BLaER1 treated with 17β-estradiol and CSF1 and Interleukin-3, amounts not matched to agents 10 nM and 100 nM (cell line): ENCODE measurements around the gene CCR5.

Experiments used
- H3K27ac ChIP-seq, 11 experiments: shearing (Covaris generic); formaldehyde crosslinking; 2 replicates each; pipeline ENCODE4 v1.8.1; 2022
- H3K27me3 ChIP-seq, 11 experiments: shearing (Covaris generic); formaldehyde crosslinking; 2 replicates each; pipeline ENCODE4 v1.8.1; 2022
- H3K36me3 ChIP-seq, 11 experiments: shearing (Covaris generic); formaldehyde crosslinking; 2 replicates each; pipeline ENCODE4 v1.8.1; 2022
- H3K4me1 ChIP-seq, 10 experiments: shearing (Covaris generic); formaldehyde crosslinking; 2 replicates each; pipeline ENCODE4 v1.8.1; 2022
- H3K4me2 ChIP-seq, 11 experiments: shearing (Covaris generic); formaldehyde crosslinking; 2 replicates each; pipeline ENCODE4 v1.8.1; 2022
- H3K4me3 ChIP-seq, 10 experiments: shearing (Covaris generic); formaldehyde crosslinking; 2 replicates each; pipeline ENCODE4 v1.8.1; 2022
- H3K9ac ChIP-seq, 11 experiments: shearing (Covaris generic); formaldehyde crosslinking; 2 replicates each; pipeline ENCODE4 v1.8.1; 2022
- H3K9me3 ChIP-seq, 11 experiments: shearing (Covaris generic); formaldehyde crosslinking; replicated peaks in 1 of 11; 2 replicates each; pipeline ENCODE4 v1.8.1; 2022
- H4K20me1 ChIP-seq, 11 experiments: shearing (Covaris generic); formaldehyde crosslinking; 2 replicates each; pipeline ENCODE4 v1.8.1; 2022
- Cebpa-rat ChIP-seq, 11 experiments: shearing (Covaris generic); IDR thresholded peaks; 2 replicates each; pipeline ENCODE4 v1.8.1; 2022

Gene CCR5

DNA sequence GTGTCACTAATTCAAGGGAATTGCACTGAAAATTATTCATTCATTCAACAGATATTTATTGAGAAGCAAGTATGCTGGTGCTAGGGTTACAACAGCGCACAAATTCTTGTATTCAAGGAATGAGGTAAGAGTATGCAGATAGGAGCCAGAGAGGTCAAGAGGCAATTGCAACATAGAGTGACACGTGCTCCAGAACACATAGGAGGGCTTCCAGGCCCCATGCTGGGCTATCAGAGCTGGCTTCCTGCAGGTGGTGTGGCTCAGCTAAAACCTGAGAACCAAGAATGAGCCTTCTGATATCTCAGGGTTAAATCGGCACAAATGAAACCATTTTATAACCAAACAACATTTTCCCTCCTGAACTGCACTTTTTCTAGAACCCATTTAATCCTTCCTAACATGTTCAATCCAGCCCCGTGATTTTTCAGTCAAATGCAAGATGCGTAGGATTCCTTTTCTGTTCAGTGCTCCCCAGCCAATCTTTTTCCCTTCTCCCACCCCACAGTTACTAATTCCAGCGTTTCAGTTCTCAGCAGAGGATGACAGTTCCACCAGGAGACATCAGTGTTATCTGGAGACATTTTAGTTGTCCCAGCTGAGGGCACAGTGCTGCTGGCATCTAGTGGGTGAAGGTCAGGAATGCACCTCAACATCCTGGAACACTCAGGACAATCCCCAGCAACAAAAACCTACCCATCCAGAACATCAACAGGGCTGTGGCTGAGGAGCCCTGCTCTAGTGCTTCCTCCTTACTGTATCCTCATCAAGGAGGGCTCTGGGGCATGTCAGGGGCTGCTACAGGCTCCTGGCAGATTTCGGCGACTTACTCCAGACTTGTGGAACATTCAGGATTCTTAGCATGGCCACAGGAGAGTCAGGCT is 23.0 kb downstream of the CCR5 start:
- Histone ChIP-seq H3K27ac (no peak overlapping the region; a peak in 1 of 22 replicates), H3K4me1 (peaks cover 6 to 78% (median 15%) of the 10 kb centered on the region in 10 experiments; a peak in 18 of 20 replicates)
- TF ChIP-seq Cebpa-rat (IDR thresholded peaks at IDR 0.05), result no peak

DNA sequence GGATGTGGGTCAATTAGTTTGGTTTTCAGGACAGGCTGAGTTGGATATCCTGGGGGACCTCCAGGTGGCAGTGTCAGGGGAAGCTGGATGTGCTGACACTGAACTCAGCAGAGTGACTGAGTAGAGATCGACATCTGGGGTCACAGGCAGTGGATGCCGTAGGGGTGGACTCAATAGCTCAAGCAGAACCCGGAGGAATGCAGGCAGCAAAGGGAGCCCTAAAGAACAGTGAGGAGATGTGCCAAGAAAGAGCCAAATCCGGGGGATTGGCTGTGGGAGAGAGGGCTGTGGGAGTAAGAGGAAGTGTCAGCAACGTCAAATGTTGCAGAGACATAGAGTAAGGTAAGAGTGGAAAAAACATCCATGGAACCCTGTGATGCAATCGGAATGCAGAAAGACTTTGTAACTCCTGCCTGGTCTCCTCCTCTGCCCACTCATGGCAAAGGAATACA is 24.5 kb downstream of the CCR5 start:
- Histone ChIP-seq H4K20me1 (no peaks in the 10 kb centered on the region), H3K4me2 (peak overlapping the region in 3 of 11 experiments; percentile 76 to 94 (median 85); a peak in 6 of 22 replicates), H3K4me3 (no peak overlapping the region), H3K27me3 (no peaks in the 10 kb centered on the region), H3K27ac (peak overlapping the region in 4 of 11 experiments; percentile 9 to 68 (median 62); a peak in 4 of 22 replicates), H3K36me3 (no peaks in the 10 kb centered on the region), H3K9me3 (no peaks in the 10 kb centered on the region; a peak in 1 of 22 replicates), H3K4me1 (peaks cover 6 to 80% (median 17%) of the 10 kb centered on the region in 10 experiments; a peak in 18 of 20 replicates), H3K9ac (peak overlapping the region in 1 of 11 experiments; percentile 5; a peak in 1 of 22 replicates)
- TF ChIP-seq Cebpa-rat (IDR thresholded peaks at IDR 0.05), result no peak

More for the DNA sequence above, 23.0 kb downstream of the CCR5 start:
- H4K20me1 ChIP-seq, result no peaks in the 10 kb centered on the region
- H3K36me3 ChIP-seq, result no peaks in the 10 kb centered on the region
- H3K27me3 ChIP-seq, result no peaks in the 10 kb centered on the region
- H3K4me3 ChIP-seq, result no peak overlapping the region
- 0 out of 22 replicates have a peak overlapping the region, but pooled peaks of 1 of the 11 experiments have one; percentile 6 for H3K9ac ChIP-seq
- no peaks in the 10 kb centered on the region; a peak in 1 of 22 replicates for H3K9me3 ChIP-seq
- H3K4me2 ChIP-seq, result peak overlapping the region in 3 of 11 experiments; percentile 76 to 94 (median 85); a peak in 5 of 22 replicates

DNA sequence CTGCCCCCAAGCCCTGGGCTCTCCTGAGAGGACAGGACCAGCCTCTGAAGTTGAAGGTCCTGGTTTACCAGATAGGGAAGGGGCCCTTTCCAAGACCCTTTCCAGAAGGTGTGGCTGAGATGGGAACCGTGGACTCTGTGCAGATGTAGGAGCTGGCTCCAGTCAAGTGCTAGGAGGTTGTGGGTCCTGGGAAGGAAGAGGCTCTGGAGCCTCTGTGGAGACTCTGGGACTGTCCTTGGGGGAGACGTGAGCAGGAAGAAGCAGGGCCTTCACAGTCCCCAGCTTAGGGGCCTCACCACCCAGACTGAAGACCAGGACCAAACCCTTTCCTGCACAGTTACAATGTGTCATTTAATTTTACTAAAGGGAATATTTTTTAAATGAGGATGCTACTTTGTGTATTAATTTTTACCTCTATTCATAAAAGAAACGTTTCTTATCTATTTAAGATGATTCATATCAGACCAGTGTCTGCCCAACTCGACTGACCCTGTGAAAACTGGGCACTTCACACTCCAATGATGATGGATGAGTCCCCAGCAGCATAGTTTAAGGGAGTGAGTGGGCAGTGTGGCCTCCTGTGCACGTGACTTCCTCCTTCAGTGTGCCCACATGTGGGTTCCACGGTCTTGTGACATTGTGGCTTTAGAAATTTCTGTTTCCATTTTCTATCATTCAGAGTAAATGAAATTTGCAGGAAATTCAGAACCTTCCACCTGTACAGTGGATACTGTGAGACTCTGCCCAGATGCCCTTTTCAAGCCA is 25.2 kb downstream of the CCR5 start:
- peaks cover 6 to 87% (median 17%) of the 10 kb centered on the region in 10 experiments; a peak in 18 of 20 replicates for H3K4me1 ChIP-seq
- H3K9ac ChIP-seq, result peak overlapping the region in 3 of 11 experiments; percentile 5 to 57 (median 17); a peak in 3 of 22 replicates
- H4K20me1 ChIP-seq, result no peaks in the 10 kb centered on the region
- TF ChIP-seq Cebpa-rat (IDR thresholded peaks at IDR 0.05), result no peak
- no peaks in the 10 kb centered on the region; a peak in 1 of 22 replicates for H3K9me3 ChIP-seq
- H3K27ac ChIP-seq, result peak overlapping the region in 8 of 11 experiments; percentile 9 to 71 (median 38); a peak in 11 of 22 replicates
- no peak overlapping the region for H3K4me3 ChIP-seq
- H3K4me2 ChIP-seq, result peak overlapping the region; percentile 12 to 94 (median 49); a peak in 21 of 22 replicates
- H3K36me3 ChIP-seq, result no peaks in the 10 kb centered on the region
- no peaks in the 10 kb centered on the region for H3K27me3 ChIP-seq

DNA sequence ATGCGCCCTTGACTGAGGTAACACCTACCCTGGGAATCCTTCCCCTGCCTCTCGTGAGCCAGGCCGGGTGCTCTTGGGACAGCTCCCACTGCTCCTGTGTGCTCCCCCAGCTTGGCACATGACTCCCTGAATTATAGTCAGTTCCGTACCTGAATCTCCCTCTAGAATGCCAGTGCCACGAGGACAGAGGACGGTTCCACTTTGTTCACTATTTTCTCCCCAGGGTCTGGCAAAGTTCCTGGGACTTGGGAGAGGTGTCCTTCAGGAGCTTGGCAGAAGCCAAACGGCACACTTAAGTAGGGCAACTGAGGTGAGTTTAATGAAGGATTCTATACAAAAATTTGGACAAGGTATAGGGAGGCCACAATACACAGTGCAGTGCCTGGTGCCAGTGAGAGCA is 26.4 kb downstream of the CCR5 start:
- Histone ChIP-seq H3K9me3 (no peaks in the 10 kb centered on the region; a peak in 1 of 22 replicates), H3K4me2 (peak overlapping the region in 4 of 11 experiments; percentile 67 to 94 (median 80); a peak in 7 of 22 replicates), H3K36me3 (no peaks in the 10 kb centered on the region), H3K4me3 (no peak overlapping the region), H3K9ac (peak overlapping the region in 1 of 11 experiments; percentile 17; a peak in 1 of 22 replicates), H4K20me1 (no peaks in the 10 kb centered on the region), H3K27ac (peak overlapping the region in 4 of 11 experiments; percentile 25 to 71 (median 66); a peak in 6 of 22 replicates), H3K4me1 (peaks cover 6 to 86% (median 17%) of the 10 kb centered on the region in 10 experiments; a peak in 18 of 20 replicates), H3K27me3 (no peaks in the 10 kb centered on the region)
- TF ChIP-seq Cebpa-rat (IDR thresholded peaks at IDR 0.05), result no peak

DNA sequence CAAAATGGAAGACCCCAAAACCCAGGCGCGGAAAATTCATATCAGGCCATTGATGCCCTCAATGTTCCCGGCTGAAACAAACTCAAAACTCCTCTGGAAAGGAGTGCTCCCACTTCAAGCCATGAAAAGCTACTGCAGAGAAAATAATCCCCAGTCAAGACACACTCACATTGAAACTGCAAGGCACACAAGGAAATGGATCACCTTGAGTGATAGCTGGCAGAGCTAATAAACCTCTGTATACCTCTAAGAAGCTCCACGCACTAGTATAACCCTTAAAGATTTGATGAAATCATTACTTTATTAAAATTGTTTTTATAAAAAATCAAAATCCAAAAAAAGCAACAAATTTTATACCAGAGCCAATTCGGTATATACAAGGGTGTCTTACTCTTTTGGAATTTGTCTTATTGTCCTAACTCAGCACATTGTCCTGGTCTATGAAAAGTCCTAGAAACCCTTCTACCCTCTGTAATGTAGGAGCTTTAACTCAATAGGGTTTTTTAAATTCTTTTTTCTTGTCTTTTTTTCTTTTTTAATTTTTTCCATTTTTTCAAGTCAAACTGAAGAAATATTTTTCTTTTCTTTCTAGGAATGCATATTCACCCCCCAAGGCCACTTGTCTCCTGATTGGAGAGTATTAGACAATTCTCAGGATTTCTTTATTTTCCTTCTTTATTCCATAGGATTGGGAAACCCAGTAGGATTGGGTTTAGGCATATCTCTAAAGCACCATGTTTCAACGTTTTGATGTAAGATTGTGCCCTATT is 27.6 kb downstream of the CCR5 start:
- no peak for TF ChIP-seq Cebpa-rat (IDR thresholded peaks at IDR 0.05)
- Histone ChIP-seq H3K4me2 (peak overlapping the region in 3 of 11 experiments; percentile 56 to 85 (median 58); a peak in 5 of 22 replicates), H3K27ac (no peak overlapping the region; a peak in 1 of 22 replicates), H3K27me3 (no peaks in the 10 kb centered on the region), H3K4me3 (no peak overlapping the region), H3K4me1 (peaks cover 6 to 85% (median 17%) of the 10 kb centered on the region in 10 experiments; a peak in 18 of 20 replicates), H4K20me1 (no peaks in the 10 kb centered on the region), H3K36me3 (no peaks in the 10 kb centered on the region), H3K9ac (no peak overlapping the region), H3K9me3 (peaks cover 0 to 8% (median 0%) of the 10 kb centered on the region in 11 experiments; a peak in 4 of 22 replicates)

DNA sequence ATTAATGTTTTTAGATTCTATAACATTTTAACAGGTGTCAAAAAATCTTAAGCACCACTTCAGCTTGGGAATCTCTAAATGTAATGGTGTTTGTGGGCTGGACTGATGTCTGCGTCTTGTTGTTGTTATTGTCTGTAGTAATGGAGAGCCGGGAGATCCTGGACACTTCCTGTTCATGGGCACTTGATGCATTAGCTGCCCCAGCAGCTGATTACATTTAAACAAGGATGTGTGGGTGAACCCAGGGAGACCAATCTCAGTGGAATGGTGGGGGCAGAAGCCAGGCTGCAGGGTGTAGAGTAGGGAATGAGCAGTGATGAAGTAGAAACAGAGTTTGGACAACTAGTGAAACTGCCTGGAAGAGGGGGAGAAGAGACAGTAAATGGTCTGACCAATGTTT is 28.4 kb downstream of the CCR5 start:
- H4K20me1 ChIP-seq, result no peaks in the 10 kb centered on the region
- H3K4me1 ChIP-seq, result peaks cover 6 to 85% (median 15%) of the 10 kb centered on the region in 10 experiments; a peak in 18 of 20 replicates
- peak overlapping the region in 2 of 11 experiments; percentile 8 to 16; a peak in 3 of 22 replicates for H3K27ac ChIP-seq
- H3K9me3 ChIP-seq, result peaks cover 0 to 10% (median 0%) of the 10 kb centered on the region in 11 experiments; a peak in 4 of 22 replicates
- H3K4me3 ChIP-seq, result no peak overlapping the region
- H3K9ac ChIP-seq, result no peak overlapping the region
- H3K4me2 ChIP-seq, result peak overlapping the region in 4 of 11 experiments; percentile 1 to 85 (median 57); a peak in 6 of 22 replicates
- no peaks in the 10 kb centered on the region for H3K36me3 ChIP-seq
- H3K27me3 ChIP-seq, result no peaks in the 10 kb centered on the region
- no peak for TF ChIP-seq Cebpa-rat (IDR thresholded peaks at IDR 0.05)

DNA sequence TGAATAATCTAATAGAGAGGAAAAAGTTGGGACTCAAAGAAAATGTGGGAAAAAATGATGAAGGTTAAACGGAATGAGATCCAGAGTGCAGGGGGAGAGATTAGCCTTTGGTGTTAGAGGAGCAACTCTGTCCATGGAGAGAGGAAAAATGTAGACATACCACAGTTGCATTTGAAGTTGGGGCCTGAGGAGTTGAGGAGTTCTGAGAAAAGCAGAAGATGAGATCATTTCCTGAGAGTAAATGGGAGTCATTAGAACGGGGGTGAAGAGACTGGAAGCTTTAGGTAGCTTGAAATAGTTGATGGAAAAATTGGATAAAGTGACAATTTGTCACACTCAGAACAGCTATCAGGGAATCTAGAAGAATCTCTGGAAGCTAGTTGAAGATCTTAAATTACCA is 28.8 kb downstream of the CCR5 start:
- peak overlapping the region in 4 of 11 experiments; percentile 1 to 85 (median 57); a peak in 6 of 22 replicates for H3K4me2 ChIP-seq

More for the DNA sequence above, 28.8 kb downstream of the CCR5 start:
- Histone ChIP-seq H3K36me3 (no peaks in the 10 kb centered on the region), H3K4me3 (no peak overlapping the region), H3K9me3 (peaks cover 0 to 10% (median 0%) of the 10 kb centered on the region in 11 experiments; a peak in 4 of 22 replicates), H3K4me1 (peaks cover 6 to 85% (median 14%) of the 10 kb centered on the region in 10 experiments; a peak in 18 of 20 replicates), H3K27ac (peak overlapping the region in 2 of 11 experiments; percentile 8 to 44; a peak in 3 of 22 replicates), H3K9ac (no peak overlapping the region), H3K27me3 (no peaks in the 10 kb centered on the region), H4K20me1 (no peaks in the 10 kb centered on the region)
- no peak for TF ChIP-seq Cebpa-rat (IDR thresholded peaks at IDR 0.05)
